Raji (cell line): Measurements from ENCODE around the gene MGP.

Experiments used
- POLR2A ChIP-seq: IDR thresholded peaks from 2 replicates; pipeline ENCODE4 v1.6.1; 2011; ENCODE audit warnings: low read depth, low read length, control low read depth; ENCODE audit not compliant: insufficient read depth

Gene MGP

DNA sequence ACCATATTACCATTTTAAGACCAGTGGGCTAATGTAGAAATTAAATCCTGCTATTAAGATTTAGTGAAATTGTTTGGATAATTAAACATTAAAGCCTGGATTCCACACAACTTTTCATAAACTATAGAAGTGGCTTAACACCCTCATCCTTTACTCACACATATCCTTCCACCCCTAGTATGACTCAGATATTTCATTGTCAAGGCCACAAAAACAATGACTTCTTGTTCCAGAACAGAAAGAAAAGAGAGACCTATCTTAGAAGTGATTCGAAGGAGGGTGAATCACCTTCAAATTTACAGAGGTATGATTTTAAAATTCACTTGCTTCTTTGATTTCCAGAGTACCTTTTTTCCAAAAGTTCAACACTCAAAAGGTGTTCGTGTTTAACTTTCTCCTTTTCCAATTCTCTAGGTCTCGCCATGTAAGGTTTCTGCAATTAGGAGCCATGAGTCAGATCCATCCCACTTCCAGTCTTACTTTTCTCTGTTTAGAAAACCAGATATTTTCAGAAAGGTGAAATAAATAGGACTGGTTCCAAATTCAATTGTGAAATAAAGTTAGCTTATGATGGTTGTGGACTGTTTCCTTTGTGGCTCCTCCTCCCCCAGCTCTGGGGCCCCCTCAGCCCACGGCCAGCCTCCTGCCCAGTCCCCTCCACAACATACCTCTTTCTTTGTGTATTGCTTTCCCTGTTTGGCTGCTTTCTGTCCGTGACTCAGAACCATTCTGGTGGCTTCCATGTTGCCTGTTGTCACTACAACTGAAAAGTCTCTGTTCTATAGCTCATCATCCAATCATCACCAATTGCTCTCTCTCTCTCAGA, 24.6 kb upstream of the MGP start:
- TF ChIP-seq POLR2A: no peak

GRCh38 chr12:14907953-14908352, 22.3 kb upstream of the MGP start:
- no peak for TF ChIP-seq POLR2A

- no peak for TF ChIP-seq POLR2A
Measured at GRCh38 chr12:14906114-14906513, 20.5 kb upstream of the MGP start.

DNA sequence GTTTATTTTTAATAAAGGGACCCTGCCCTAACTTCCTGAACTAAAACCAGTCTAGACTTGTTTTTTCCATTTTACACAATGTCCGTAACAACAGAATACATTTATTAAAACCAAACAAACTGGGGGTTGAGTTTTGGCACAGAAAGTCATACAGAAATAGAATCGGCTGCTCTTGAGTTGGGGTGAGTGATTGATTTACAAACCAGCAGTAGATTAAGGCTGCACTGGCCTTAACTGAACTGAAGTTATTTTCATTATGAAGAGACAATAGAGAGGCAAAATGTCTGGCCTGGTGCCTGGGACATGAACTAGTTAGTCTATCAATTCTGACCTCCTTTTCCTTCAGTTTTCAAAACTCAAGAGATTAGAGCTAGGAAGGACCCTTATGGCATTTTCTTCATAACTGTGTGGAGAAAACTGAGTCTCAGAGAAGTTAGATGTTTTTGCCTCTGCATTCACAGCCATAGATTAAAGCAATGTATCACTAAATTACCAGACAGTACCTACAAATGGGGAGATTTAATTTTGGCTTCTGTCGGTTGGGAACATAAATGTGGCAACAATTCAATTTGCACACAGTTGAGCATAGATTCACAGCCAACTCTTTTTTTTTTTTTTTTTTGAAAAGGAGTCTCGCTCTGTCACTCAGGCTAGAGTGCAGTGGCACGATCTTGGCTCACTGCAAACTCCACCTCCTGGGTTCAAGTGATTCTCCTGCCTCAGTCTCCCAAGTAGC, 19.8 kb upstream of the MGP start:
- TF ChIP-seq POLR2A: no peak

- TF ChIP-seq POLR2A: no peak
Measured at GRCh38 chr12:14904854-14905253, 19.2 kb upstream of the MGP start.

DNA sequence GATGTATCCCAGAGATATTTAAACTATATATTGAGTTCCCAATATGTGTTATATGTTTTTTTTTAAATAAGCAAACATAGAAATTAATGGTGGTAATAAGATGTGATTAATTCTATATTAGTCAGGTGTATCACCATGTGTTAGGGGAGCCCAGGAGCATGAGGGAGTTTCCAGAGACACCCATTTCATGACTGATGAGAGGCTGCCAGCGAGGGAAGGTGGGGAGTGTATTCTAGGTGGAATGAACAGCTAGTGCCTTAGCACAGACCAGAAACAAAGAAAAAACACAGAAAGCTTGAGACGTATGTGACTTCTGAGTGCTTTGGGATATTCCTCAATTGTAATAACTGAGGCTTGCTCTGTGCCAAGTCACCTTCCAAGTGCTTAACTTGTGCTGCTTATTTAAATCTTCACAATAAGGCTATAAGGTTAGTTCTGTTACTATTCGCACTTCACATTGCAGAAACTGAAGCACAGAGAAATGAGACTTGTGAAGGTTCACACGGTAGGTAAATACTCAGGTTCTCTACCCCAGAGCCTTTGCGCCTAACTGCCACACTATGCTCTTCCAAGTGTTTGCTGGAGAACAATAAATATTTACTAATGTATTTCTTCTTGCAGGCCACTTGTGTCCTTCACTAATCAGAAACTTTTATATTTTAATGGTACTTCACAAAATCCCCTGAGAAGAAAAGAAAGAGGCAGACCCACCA, 17.9 kb upstream of the MGP start:
- TF ChIP-seq POLR2A: no peak

DNA sequence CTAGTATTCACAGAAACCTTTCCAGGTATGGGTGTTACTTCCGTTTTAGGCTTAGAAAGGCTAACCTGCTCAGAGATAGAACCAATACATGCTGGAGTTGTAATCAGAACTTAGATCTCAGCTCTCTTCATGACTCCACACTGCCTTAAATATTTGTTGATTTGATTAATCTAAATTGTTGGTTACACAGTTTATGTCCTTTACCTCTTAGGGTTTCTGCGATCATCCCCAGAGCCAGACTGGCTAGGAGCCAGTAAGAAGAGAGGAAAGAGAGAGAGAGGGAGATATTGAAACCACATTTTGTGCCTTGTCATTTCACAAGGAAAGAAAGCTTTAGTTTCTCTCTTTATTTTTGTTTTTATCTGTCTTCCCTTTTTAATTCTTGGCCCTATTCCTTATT, 16.8 kb upstream of the MGP start:
- TF ChIP-seq POLR2A: no peak

DNA sequence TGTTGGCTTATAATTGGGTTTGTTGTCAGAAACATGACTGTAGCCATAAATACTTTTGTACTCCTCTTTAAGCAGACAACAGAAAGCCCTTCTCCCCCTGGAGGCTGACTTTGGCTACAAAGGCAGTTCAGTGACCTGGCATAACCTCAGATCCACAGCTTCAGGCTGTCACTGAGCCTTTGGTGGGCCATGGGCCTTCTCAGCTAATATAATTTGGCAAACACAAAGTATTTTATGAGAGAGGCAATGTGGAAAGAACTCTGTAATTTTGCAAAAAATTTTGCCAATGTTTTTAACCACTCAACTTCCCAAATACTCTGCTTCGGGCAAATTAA, 15.5 kb upstream of the MGP start:
- no peak for TF ChIP-seq POLR2A

DNA sequence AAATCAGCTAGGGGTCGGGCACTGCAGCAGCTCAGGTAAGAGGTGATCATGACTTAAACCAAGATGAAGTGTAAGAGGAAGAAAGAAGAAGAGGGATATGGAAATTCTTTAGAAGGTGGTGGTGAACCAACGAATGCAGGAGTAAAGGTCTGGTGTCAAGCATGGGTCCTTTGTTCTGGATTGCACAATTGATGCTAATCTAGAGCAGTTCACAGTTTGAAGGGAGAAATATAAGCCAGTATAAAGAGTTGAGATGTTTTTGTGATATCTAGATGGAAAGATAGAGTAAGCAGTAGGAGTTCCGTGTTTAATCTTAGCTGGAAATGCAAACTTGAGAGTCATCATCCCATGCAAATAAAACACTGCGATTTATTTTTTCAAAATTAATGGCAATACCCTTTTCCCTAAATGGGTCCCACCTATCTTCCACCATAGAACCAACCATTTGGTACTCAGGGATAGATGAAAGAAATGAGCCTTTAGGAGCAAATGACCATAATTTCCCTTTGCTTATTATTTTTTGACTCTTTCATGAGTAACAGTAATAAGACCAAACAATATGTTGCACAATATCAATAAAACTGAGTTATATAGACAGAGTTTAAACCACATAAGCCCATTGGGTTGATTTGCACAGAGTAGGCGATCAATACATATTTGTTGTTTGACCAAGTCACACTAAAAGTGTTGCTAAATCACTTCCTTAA, 15.0 kb upstream of the MGP start:
- no peak for TF ChIP-seq POLR2A

DNA sequence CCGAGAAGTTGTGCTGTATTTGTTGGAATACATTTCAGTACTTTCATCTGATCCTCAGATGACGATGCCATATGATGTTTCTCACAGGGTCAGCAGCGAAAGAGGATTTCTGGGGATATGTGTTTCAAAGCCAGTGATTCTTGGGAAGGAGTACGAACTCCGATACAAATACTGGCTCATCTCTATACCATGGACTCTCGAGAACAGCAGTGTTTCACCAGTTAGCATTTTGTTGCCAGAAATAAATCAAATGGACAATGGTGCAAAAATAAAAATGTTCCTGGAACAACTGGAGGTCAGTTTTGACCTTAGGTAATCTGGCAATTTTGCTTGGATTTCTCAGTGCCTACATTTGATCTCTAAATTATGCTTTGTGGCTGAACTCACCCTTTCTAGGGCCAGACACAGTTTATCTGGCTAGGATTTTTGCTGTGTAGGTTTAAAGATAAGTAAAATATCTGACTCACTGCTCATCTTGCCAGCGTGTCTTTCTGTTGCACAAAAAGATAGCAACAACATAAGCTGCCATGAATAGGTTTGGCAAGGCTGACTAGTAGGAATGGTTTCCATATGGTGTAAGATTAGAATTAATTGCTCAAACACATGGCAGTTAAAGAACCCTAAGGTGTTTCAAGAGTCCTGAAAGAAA, 11.0 kb upstream of the MGP start:
- TF ChIP-seq POLR2A: no peak

DNA sequence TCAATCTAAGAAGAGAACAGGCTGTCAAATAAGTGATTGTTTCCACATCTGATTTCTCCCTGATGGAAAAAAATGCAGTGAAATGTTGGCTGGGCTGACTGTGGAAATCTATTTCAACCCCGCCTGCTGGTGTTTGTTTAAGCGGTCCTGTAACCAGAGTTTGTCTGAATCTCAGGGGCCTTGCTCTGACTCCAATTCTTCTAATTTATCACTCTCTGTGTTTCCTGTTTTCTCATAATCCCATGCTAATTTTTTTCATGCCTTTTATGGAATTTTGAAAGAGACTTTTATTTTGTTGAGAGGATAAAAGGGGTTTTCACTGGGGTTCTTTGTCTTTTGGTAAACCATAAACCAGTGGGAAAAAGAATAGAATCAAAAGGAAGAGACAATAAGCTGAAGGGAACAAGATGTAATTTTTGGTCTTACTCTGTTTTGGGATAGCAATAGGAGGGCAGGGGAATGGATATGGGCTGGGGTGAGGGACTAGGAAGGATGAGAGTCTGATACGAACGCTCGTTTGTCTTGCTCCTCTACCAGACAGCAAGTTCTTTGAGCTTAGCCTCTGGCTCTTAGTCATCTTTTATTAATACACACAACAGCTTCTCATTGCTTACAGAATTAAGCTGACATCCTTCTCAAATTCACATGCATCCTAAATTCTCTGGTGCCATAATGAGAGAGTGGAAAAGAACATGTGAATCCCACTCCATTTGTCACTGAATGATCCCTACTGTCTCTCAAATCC, 8.0 kb upstream of the MGP start:
- TF ChIP-seq POLR2A: no peak

DNA sequence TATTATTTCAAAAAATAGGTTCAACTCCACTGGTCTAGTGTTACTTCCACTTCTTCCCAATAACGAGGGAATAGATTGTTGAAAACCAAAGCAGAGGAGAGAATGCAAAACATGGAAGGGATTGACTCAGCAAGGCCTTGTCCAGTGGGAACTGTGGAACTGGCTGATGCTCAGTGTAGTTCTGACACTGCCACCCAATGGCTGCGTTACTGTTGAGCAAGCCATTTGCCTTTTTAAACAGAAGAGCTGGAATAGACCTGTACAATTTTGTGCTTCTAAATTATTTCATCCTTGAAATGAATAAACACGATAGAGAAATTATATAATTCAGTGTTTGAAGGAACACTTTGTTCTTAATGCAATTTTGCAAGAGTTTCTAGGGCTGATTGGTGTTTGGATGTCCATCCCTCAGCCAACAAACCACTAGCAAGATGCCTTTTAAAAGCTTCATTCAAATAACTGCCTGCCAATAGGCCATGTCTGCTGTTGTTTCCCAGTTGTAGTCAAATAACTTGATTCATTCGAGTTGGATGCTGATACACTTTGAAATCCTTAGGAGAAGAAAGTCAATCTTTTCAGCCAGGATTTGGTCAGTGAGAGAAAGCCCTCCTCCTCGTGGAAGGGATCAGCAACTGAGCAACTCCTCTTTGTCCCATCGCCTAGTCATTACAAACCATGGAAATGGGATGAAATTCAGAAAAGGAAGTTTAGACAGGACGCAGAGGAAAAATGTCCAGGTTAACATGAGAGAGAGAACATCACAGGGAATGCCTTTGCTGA, 7.3 kb upstream of the MGP start:
- no peak for TF ChIP-seq POLR2A

- TF ChIP-seq POLR2A: no peak
Measured at GRCh38 chr12:14890701-14891100, 5.0 kb upstream of the MGP start.
